ENCODE data around the gene HPSE2.

DNA sequence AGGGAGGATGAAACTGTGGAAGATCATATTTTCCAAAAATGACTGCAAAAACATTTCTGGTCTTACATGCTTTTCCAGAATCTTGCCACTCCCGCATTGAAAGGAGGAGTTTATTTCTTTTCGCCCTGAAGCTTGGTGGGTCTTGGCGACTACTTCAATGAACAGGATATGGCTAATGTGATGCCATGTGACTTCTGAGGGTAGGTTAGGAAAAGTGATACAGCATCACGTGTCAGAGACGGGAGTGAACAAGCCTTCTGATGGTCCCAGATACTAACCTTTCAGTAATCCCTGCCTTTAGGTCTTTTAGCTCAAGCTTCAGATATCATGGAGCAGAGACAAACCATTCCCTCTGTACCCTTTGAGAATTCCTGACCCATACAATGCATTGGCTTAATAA lies 596.7 kb downstream of the HPSE2 start:
- TF ChIP-seq EZH2 (IDR thresholded peaks at IDR 0.05; ENCODE audit: insufficient read depth, poor library complexity, severe bottlenecking) = no peak
- TF ChIP-seq EZH2phosphoT487 (IDR thresholded peaks at IDR 0.05; ENCODE audit: insufficient read depth, low read depth) = no peak

Data from GM23248 (cell line).